HepG2 (cell line): Measurements from ENCODE around the gene CLPTM1. TPM values are rescaled to one million over a fixed set of nuclear protein-coding genes. Genes with fewer than 3 reads are reported as not detected.

Experiments used
- ARNTL ChIP-seq: sonication (generic); formaldehyde crosslinking; IDR thresholded peaks from 2 replicates; pipeline ENCODE4 v1.4.0; 2020; ENCODE audit warnings: mild to moderate bottlenecking, missing genetic modification reagents
- ATAD3A ChIP-seq: sonication (generic); formaldehyde crosslinking; IDR thresholded peaks from 2 replicates; pipeline ENCODE4 v1.4.0; 2020; ENCODE audit warnings: missing genetic modification reagents
- ATF4 ChIP-seq, 2 experiments: fragments of 450-650 bp in 1 of 2; sonication (generic) in 1 of 2; formaldehyde crosslinking; IDR thresholded peaks; 2 replicates each; pipeline versions ENCODE4 v1.5.0 to v1.8.0; 2020 to 2022; ENCODE audit warnings: mild to moderate bottlenecking in 1 of 2, missing genetic modification reagents in 1 of 2
- CBX1 ChIP-seq: IDR thresholded peaks from one replicate; pipeline ENCODE4 v1.6.1; 2016; ENCODE audit warnings: antibody characterized with exemption, low read depth
- EHMT2 ChIP-seq: fragments of 200-600 bp; sonication (generic); IDR thresholded peaks from 2 replicates; pipeline ENCODE4 v1.7.0; 2017; ENCODE audit warnings: antibody characterized with exemption, low read depth, low read length, borderline replicate concordance
- FOXK1 ChIP-seq: sonication (generic); formaldehyde crosslinking; IDR thresholded peaks from 2 replicates; pipeline ENCODE4 v1.4.0; 2020; ENCODE audit warnings: low read depth, missing genetic modification reagents, borderline replicate concordance
- HBP1 ChIP-seq: IDR thresholded peaks from 2 replicates; pipeline ENCODE4 v1.6.1; 2016; ENCODE audit warnings: low read depth, control low read depth
- HMG20A ChIP-seq: IDR thresholded peaks from 2 replicates; pipeline ENCODE4 v1.6.1; 2016; ENCODE audit warnings: borderline replicate concordance
- KLF13 ChIP-seq: sonication (generic); formaldehyde crosslinking; IDR thresholded peaks from 2 replicates; pipeline ENCODE4 v1.4.0; 2020; ENCODE audit warnings: mild to moderate bottlenecking, missing genetic modification reagents
- MAX ChIP-seq: IDR thresholded peaks from 2 replicates; pipeline ENCODE4 v1.6.1; 2012; ENCODE audit warnings: inconsistent platforms
- MED13 ChIP-seq: sonication (generic); formaldehyde crosslinking; IDR thresholded peaks from 2 replicates; pipeline ENCODE4 v1.5.0; 2020; ENCODE audit warnings: missing genetic modification reagents
- NCOA2 ChIP-seq: sonication (generic); formaldehyde crosslinking; IDR thresholded peaks from 2 replicates; pipeline ENCODE4 v1.8.0; 2022; ENCODE audit warnings: inconsistent platforms
- NFE2L1 ChIP-seq: sonication (generic); formaldehyde crosslinking; IDR thresholded peaks from 2 replicates; pipeline ENCODE4 v1.4.0; 2020; ENCODE audit warnings: missing genetic modification reagents, mild to moderate bottlenecking, borderline replicate concordance
- RARA ChIP-seq: IDR thresholded peaks from 2 replicates; pipeline ENCODE4 v1.6.1; 2016; ENCODE audit warnings: missing genetic modification reagents, missing compliant biosample characterization
- RBAK ChIP-seq: sonication (generic); formaldehyde crosslinking; IDR thresholded peaks from 2 replicates; pipeline ENCODE4 v1.5.1; 2020; ENCODE audit warnings: mild to moderate bottlenecking, missing genetic modification reagents
- TBL1XR1 ChIP-seq: fragments of 150-350 bp; IDR thresholded peaks from 2 replicates; pipeline ENCODE4 v1.6.1; 2014; ENCODE audit warnings: borderline replicate concordance, low read length; ENCODE audit not compliant: partially characterized antibody
- TRIM24 ChIP-seq: sonication (generic); formaldehyde crosslinking; IDR thresholded peaks from 2 replicates; pipeline ENCODE4 v1.8.0; 2022; ENCODE audit warnings: mild to moderate bottlenecking, missing genetic modification reagents
- XBP1 ChIP-seq: sonication (generic); formaldehyde crosslinking; IDR thresholded peaks from 2 replicates; pipeline ENCODE4 v1.5.0; 2020; ENCODE audit warnings: missing genetic modification reagents
- ZFP36L1 ChIP-seq: sonication (generic); formaldehyde crosslinking; IDR thresholded peaks from 2 replicates; pipeline ENCODE4 v1.8.0; 2022; ENCODE audit warnings: mild to moderate bottlenecking, missing genetic modification reagents, moderate library complexity
- ZNF552 ChIP-seq: sonication (generic); formaldehyde crosslinking; IDR thresholded peaks from 2 replicates; pipeline ENCODE4 v1.9.0; 2022; ENCODE audit warnings: missing genetic modification reagents, mild to moderate bottlenecking, borderline replicate concordance
- ZNF562 ChIP-seq: sonication (generic); formaldehyde crosslinking; IDR thresholded peaks from 2 replicates; pipeline ENCODE4 v1.8.0; 2022; ENCODE audit warnings: missing genetic modification reagents, borderline replicate concordance
- ZNF567 ChIP-seq: sonication (generic); formaldehyde crosslinking; IDR thresholded peaks from 2 replicates; pipeline ENCODE4 v1.8.1; 2023; ENCODE audit warnings: mild to moderate bottlenecking, missing genetic modification reagents, borderline replicate concordance
- ZNF747 ChIP-seq: sonication (generic); formaldehyde crosslinking; IDR thresholded peaks from 2 replicates; pipeline ENCODE4 v1.8.1; 2023; ENCODE audit warnings: missing genetic modification reagents, mild to moderate bottlenecking, borderline replicate concordance
- polyA plus RNA-seq, 8 experiments: library from polyadenylated mRNA; depleted of rRNA in 3 of 8; stranded (reverse) in 7 of 8; unstranded in 1 of 8; fragments of >200 nt; fragmentation: Illumina TruSeq in 4 of 8; extraction: Trizol in 4 of 8; gene quantifications; 2 replicates each; pipeline versions ENCODE4 v1.2.1 to v1.2.3, GENCODE V29; 2011 to 2016; ENCODE audit warnings: low read depth in 4 of 8, missing spikeins in 1 of 8, mixed read lengths in 1 of 8; ENCODE audit not compliant: insufficient read depth in 1 of 8
- total RNA-seq, 5 experiments: library from RNA; depleted of rRNA; stranded (reverse); fragments of >200 nt; fragmentation: Illumina TruSeq; extraction: Trizol; gene quantifications; 2 replicates each; pipeline ENCODE4 v1.2.3, GENCODE V29; 2016; ENCODE audit warnings: low read depth in 1 of 5
- TF ChIP-seq, protein P1 (sequence below): IDR thresholded peaks from 2 replicates; pipeline ENCODE4 v1.6.1; 2012; ENCODE audit warnings: low read depth, low read length, improper control_type of control experiment
- TF ChIP-seq, protein P2 (sequence below): sonication (generic); formaldehyde crosslinking; IDR thresholded peaks from 2 replicates; pipeline ENCODE4 v1.8.1; 2023; ENCODE audit warnings: mild to moderate bottlenecking, missing genetic modification reagents

Gene CLPTM1
- total and polyA plus RNA-seq, 2 of the 13 experiments (the other 11 are each of a cell fraction or from before 2014, with no cell fraction given) = 34.9 to 42.8 TPM

- TF ChIP-seq, protein P1, sequence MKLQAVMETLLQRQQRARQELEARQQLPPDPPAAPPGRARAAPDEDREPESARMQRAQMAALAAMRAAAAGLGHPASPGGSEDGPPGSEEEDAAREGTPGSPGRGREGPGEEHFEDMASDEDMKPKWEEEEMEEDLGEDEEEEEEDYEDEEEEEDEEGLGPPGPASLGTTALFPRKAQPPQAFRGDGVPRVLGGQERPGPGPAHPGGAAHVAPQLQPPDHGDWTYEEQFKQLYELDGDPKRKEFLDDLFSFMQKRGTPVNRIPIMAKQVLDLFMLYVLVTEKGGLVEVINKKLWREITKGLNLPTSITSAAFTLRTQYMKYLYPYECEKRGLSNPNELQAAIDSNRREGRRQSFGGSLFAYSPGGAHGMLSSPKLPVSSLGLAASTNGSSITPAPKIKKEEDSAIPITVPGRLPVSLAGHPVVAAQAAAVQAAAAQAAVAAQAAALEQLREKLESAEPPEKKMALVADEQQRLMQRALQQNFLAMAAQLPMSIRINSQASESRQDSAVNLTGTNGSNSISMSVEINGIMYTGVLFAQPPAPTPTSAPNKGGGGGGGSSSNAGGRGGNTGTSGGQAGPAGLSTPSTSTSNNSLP = no peak
- TF ChIP-seq MED13 (peak; percentile 98), ZNF747 (CRISPR knock-in tag) (peak; percentile 98), HBP1 (peak; percentile 95), TBL1XR1 (peak; percentile 91), ATF4 (CRISPR knock-in tag; IDR thresholded peaks at IDR 0.05) (peak in 1 of 2 experiments; percentile 97; a peak in 2 of 4 replicates), RBAK (CRISPR knock-in tag) (no peak), FOXK1 (CRISPR knock-in tag) (peak; percentile 97), RARA (CRISPR knock-in tag) (peak; percentile 100), ZNF562 (no peak), ARNTL (peak; percentile 99), ZNF552 (CRISPR knock-in tag) (no peak; the same call in 1 of the 2 replicates), NCOA2 (CRISPR knock-in tag) (peak; percentile 99), TRIM24 (CRISPR knock-in tag) (peak; percentile 92), ATAD3A (CRISPR knock-in tag) (no peak), KLF13 (CRISPR knock-in tag) (no peak), ZFP36L1 (peak; percentile 90; the same call in 1 of the 2 replicates), NFE2L1 (CRISPR knock-in tag) (no peak), EHMT2 (no peak), CBX1 (peak; percentile 57), HMG20A (CRISPR knock-in tag) (peak; percentile 95), XBP1 (CRISPR knock-in tag) (peak; percentile 67; the same call in 1 of the 2 replicates), MAX (peak; percentile 98), ZNF567 (CRISPR knock-in tag) (no peak)
- TF ChIP-seq, protein P2, sequence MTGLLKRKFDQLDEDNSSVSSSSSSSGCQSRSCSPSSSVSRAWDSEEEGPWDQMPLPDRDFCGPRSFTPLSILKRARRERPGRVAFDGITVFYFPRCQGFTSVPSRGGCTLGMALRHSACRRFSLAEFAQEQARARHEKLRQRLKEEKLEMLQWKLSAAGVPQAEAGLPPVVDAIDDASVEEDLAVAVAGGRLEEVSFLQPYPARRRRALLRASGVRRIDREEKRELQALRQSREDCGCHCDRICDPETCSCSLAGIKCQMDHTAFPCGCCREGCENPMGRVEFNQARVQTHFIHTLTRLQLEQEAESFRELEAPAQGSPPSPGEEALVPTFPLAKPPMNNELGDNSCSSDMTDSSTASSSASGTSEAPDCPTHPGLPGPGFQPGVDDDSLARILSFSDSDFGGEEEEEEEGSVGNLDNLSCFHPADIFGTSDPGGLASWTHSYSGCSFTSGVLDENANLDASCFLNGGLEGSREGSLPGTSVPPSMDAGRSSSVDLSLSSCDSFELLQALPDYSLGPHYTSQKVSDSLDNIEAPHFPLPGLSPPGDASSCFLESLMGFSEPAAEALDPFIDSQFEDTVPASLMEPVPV (CRISPR knock-in tag) = peak; percentile 95
Measured at GRCh38 chr19:44925114-44925891, 29.9 kb upstream of the CLPTM1 start (continued).
